Chondrocyte (in vitro differentiated cells): ENCODE measurements around the gene PTPRB. TPM values are rescaled to one million over a fixed set of nuclear protein-coding genes. Genes with fewer than 3 reads are reported as not detected.

ENCODE experiments used
- DNase-seq: peaks from one replicate; pipeline ENCODE4 v3.0.0; 2021; ENCODE audit warnings: mixed read lengths, low spot score
- H3K27ac Mint-ChIP-seq: one replicate; pipeline ENCODE4 v1.8.0; 2021; ENCODE audit warnings: mild to moderate bottlenecking, moderate library complexity, mixed read lengths; ENCODE audit not compliant: unreplicated experiment
- H3K27me3 Mint-ChIP-seq: 2 replicates; pipeline ENCODE4 v1.8.0; 2021; ENCODE audit warnings: low read depth, mixed read lengths
- H3K36me3 Mint-ChIP-seq: 2 replicates; pipeline ENCODE4 v1.8.0; 2021; ENCODE audit warnings: low read depth, mixed read lengths
- H3K4me1 Mint-ChIP-seq: 2 replicates; pipeline ENCODE4 v1.8.0; 2021; ENCODE audit warnings: low read depth, mild to moderate bottlenecking, mixed read lengths
- H3K4me3 Mint-ChIP-seq: one replicate; pipeline ENCODE4 v1.8.0; 2021; ENCODE audit warnings: mild to moderate bottlenecking, moderate library complexity, mixed read lengths; ENCODE audit not compliant: unreplicated experiment
- H3K9me3 Mint-ChIP-seq: 2 replicates; pipeline ENCODE4 v1.8.0; 2021; ENCODE audit warnings: low read depth, mixed read lengths
- CTCF ChIP-seq: fragments of 200-600 bp; sonication (generic); IDR thresholded peaks from 2 replicates; pipeline ENCODE4 v1.5.0; 2021; ENCODE audit warnings: antibody characterized with exemption, mild to moderate bottlenecking, moderate library complexity
- total RNA-seq: library from RNA; stranded (reverse); gene quantifications from 3 replicates; pipeline ENCODE4 v1.2.1, GENCODE V29; 2021

The PTPRB gene
- total RNA-seq, 1 donor from 2014 or later: 0.37 TPM

GRCh38 chr12:70638639-70639360 is 1.6 kb upstream of the PTPRB start:
- no peaks in the 10 kb centered on the region for H3K27me3 Mint-ChIP-seq
- H3K27ac Mint-ChIP-seq: no peak overlapping the region
- H3K9me3 Mint-ChIP-seq: no peaks in the 10 kb centered on the region
- no peaks in the 10 kb centered on the region for H3K36me3 Mint-ChIP-seq
- peaks cover 5% of the 10 kb centered on the region for H3K4me1 Mint-ChIP-seq
- no peak for DNase-seq
- no peak overlapping the region for H3K4me3 Mint-ChIP-seq
- no peak for TF ChIP-seq CTCF

GRCh38 chr12:70635755-70636154 is 1.5 kb downstream of the PTPRB start:
- TF ChIP-seq CTCF: no peak
- Mint-ChIP-seq H3K27me3 (no peaks in the 10 kb centered on the region), H3K4me1 (no peaks in the 10 kb centered on the region), H3K9me3 (no peaks in the 10 kb centered on the region), H3K27ac (no peak overlapping the region), H3K4me3 (no peak overlapping the region), H3K36me3 (no peaks in the 10 kb centered on the region)
- no peak for DNase-seq

DNA sequence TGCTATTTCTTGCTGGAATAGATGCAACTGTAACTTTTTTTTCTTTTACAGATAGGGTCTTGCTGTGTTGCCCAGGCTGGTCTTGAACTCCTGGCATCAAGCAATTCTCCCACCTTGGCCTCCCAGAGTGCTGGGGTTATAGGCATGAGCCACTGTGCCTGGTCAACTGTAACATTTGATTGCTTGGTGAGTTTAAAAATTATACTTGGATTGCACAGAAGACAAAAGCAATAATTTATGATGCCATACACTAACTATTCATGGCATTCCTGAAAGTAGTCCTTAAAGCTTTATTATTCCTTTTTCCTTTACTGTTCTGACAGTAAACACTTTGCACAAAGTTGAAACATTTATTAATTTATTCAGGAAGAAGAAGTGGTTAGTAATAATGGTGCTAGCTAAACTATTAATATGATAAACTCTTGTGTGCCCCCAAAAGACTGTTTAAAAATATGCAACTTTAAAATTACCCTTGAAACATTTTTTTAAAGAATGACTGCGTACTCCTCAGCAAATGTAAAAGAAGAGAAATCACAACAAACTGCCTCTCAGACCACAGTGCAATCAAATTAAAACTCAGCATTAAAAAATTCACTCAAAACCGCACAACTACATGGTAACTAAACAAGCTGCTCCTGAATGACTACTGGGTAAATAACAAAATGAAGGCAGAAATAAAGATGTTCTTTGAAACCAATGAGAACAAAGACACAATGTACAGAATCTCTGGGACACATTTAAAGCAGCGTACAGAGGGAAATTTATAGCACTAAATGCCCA is 8.3 kb downstream of the PTPRB start:
- Mint-ChIP-seq H3K27ac (no peak overlapping the region), H3K36me3 (no peaks in the 10 kb centered on the region)
- DNase-seq: no peak

DNA sequence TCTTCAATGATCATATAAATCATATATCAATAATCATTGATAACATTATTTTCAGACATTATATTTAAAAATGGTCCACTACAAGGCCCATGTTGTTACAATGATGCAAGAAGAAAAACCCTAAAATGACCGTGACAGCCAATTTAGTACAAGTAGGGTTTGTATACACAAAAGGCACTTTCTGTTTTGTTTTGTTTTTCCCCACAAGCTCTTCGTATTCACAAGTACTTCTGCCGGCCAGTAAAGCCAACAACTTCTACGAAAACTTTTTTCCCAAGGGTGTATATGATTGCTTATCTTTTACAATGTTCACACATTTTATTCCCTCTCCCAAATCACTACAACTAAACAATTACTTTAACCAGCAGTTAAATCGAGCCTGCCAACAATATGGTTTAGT is 9.6 kb downstream of the PTPRB start:
- H3K27me3 Mint-ChIP-seq: peaks cover 17% of the 10 kb centered on the region
- no peak overlapping the region for H3K4me3 Mint-ChIP-seq
- DNase-seq: no peak
- no peaks in the 10 kb centered on the region for H3K9me3 Mint-ChIP-seq
- no peaks in the 10 kb centered on the region for H3K36me3 Mint-ChIP-seq
- H3K27ac Mint-ChIP-seq: no peak overlapping the region
- H3K4me1 Mint-ChIP-seq: no peaks in the 10 kb centered on the region
- TF ChIP-seq CTCF: no peak

More for the DNA sequence above, 8.3 kb downstream of the PTPRB start:
- peaks cover 14% of the 10 kb centered on the region for H3K27me3 Mint-ChIP-seq
- no peak for TF ChIP-seq CTCF
- no peaks in the 10 kb centered on the region for H3K9me3 Mint-ChIP-seq
- H3K4me3 Mint-ChIP-seq: no peak overlapping the region
- H3K4me1 Mint-ChIP-seq: no peaks in the 10 kb centered on the region

DNA sequence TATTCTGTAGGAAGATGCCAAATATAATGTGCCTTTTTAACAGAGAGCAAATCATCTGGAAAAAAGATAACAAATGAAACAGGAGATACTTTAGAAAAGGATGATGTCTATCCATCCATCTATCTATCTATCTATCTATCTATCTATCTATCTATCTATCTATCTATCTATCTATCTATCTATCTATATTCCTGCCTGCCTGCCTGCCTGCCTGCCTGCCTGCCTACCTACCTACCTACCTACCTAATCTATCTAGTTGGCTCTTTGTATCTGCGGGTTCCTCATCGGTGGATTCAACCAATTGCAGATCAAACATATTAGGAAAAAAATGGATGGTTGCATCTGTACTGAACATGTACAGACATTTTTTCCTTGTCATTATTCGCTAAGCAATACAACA is 11.0 kb downstream of the PTPRB start:
- no peak for DNase-seq
- H3K27ac Mint-ChIP-seq: no peak overlapping the region
- TF ChIP-seq CTCF: no peak
- H3K9me3 Mint-ChIP-seq: no peaks in the 10 kb centered on the region
- no peak overlapping the region for H3K4me3 Mint-ChIP-seq
- H3K36me3 Mint-ChIP-seq: no peaks in the 10 kb centered on the region
- peaks cover 17% of the 10 kb centered on the region for H3K27me3 Mint-ChIP-seq
- no peaks in the 10 kb centered on the region for H3K4me1 Mint-ChIP-seq
